HCT116 (cell line): ENCODE measurements around the gene NFIC. TPM values are rescaled to one million over a fixed set of nuclear protein-coding genes. Genes with fewer than 3 reads are reported as not detected.

ENCODE experiments used
- ATAC-seq: fragments of 200-7000 bp; cut with Tn5 transposase; 2 replicates; pipeline ENCODE4 v1.9.1; 2020; ENCODE audit warnings: mild to moderate bottlenecking, moderate library complexity
- BruUV-seq: library from RNA; stranded (reverse); fragments of 400-500 nt; replicated peaks from 2 replicates; lab custom pipeline; 2021; lab: Mats Ljungman, UMichigan
- CTCF ChIA-PET: fragments of 300-600 bp; sonication (Branson Sonifier 250); formaldehyde crosslinking; loops from one replicate; lab custom pipeline; 2021; ENCODE audit warnings: antibody characterized with exemption; lab: Charles Lee
- POLR2A ChIA-PET: fragments of 300-600, 350-600 bp; sonication (Branson Sonifier 250); formaldehyde crosslinking; loops from one replicate; lab custom pipeline; 2021; ENCODE audit warnings: antibody characterized with exemption; lab: Charles Lee
- RAD21 ChIA-PET, 2 experiments: fragments of 300-600 bp; sonication (Branson Sonifier 250); formaldehyde crosslinking; loops; one replicate each; lab custom pipeline; 2023; ENCODE audit warnings: low total read pairs in 2 of 2; ENCODE audit not compliant: uncharacterized antibody in 2 of 2, unreplicated experiment in 2 of 2, low non-redundant PET in 1 of 2; lab: Charles Lee
- DNase-seq: peaks from one replicate; pipeline ENCODE4 v3.0.0-alpha.2; 2010; ENCODE audit warnings: low read depth, low spot score
- H2AFZ ChIP-seq: fragments of 200-600 bp; shearing (Covaris generic), sonication (generic); 2 replicates; pipeline ENCODE4 v1.6.1; 2017; ENCODE audit warnings: low read depth, mixed run types, mixed read lengths, antibody characterized with exemption, low read length; ENCODE audit not compliant: poor library complexity, severe bottlenecking
- H3K27ac ChIP-seq: 2 replicates; pipeline ENCODE4 v1.5.1; 2012; ENCODE audit warnings: low read depth, low read length
- H3K27me3 ChIP-seq: fragments of 200-600 bp; sonication (generic); 2 replicates; pipeline ENCODE4 v1.6.1; 2016; ENCODE audit warnings: mixed run types, low read length, mixed read lengths; ENCODE audit not compliant: insufficient read depth
- H3K36me3 ChIP-seq, 2 experiments: fragments of 200-500 bp in 1 of 2; fragments of 200-600 bp in 1 of 2; sonication (Bioruptor generic) in 1 of 2; sonication (generic) in 1 of 2; 2 replicates each; pipeline versions ENCODE4 v1.5.1 to v1.6.1; 2014 to 2016; ENCODE audit warnings: low read length in 2 of 2, inconsistent platforms in 1 of 2, mixed read lengths in 1 of 2, mixed run types in 1 of 2; ENCODE audit not compliant: insufficient read depth in 2 of 2, control insufficient read depth in 1 of 2
- H3K4me1 ChIP-seq, 2 experiments: fragments of 200-600 bp in 1 of 2; sonication (generic) in 1 of 2; 2 replicates each; pipeline versions ENCODE4 v1.5.1 to v1.6.1; 2012 to 2017; ENCODE audit warnings: low read length in 2 of 2, inconsistent platforms in 1 of 2, mild to moderate bottlenecking in 1 of 2, mixed read lengths in 1 of 2, mixed run types in 1 of 2, moderate library complexity in 1 of 2; ENCODE audit not compliant: insufficient read depth in 2 of 2, control insufficient read depth in 1 of 2
- H3K4me2 ChIP-seq: fragments of 200-600 bp; sonication (generic); 2 replicates; pipeline ENCODE4 v1.6.1; 2017; ENCODE audit warnings: mixed run types, low read length, mixed read lengths
- H3K4me3 ChIP-seq, 2 experiments: fragments of 200-600 bp in 1 of 2; sonication (generic) in 1 of 2; replicated peaks in 1 of 2; 2 replicates each; pipeline ENCODE4 v1.5.1; 2011 to 2016; ENCODE audit warnings: low read length in 2 of 2, control low read depth in 1 of 2, low read depth in 1 of 2, mild to moderate bottlenecking in 1 of 2, mixed read lengths in 1 of 2, mixed run types in 1 of 2
- H3K79me2 ChIP-seq: fragments of 200-600 bp; sonication (generic); 2 replicates; pipeline ENCODE4 v1.6.1; 2017; ENCODE audit warnings: mild to moderate bottlenecking, mixed run types, low read length, moderate library complexity, mixed read lengths; ENCODE audit not compliant: insufficient read depth
- H3K9ac ChIP-seq: fragments of 200-600 bp; sonication (generic); 2 replicates; pipeline ENCODE4 v1.6.1; 2016; ENCODE audit warnings: low read length, mixed read lengths
- H3K9me2 ChIP-seq: fragments of 200-600 bp; sonication (generic), shearing (Covaris generic); 2 replicates; pipeline ENCODE4 v1.6.1; 2017; ENCODE audit warnings: mixed run types, mild to moderate bottlenecking, moderate library complexity; ENCODE audit not compliant: insufficient read depth
- H3K9me3 ChIP-seq, 2 experiments: fragments of 200-500 bp in 1 of 2; fragments of 200-600 bp in 1 of 2; sonication (Bioruptor generic) in 1 of 2; sonication (generic) in 1 of 2; 2 replicates each; pipeline ENCODE4 v1.6.1; 2014 to 2017; ENCODE audit warnings: low read length in 2 of 2, mixed read lengths in 2 of 2, inconsistent platforms in 1 of 2, low read depth in 1 of 2, mild to moderate bottlenecking in 1 of 2, mixed run types in 1 of 2, moderate library complexity in 1 of 2; ENCODE audit not compliant: control insufficient read depth in 1 of 2, insufficient read depth in 1 of 2
- H4K20me1 ChIP-seq: fragments of 200-600 bp; sonication (generic), shearing (Covaris generic); 2 replicates; pipeline ENCODE4 v1.6.1; 2017; ENCODE audit warnings: mixed run types, mild to moderate bottlenecking, moderate library complexity; ENCODE audit not compliant: insufficient read depth
- ATF3 ChIP-seq: IDR thresholded peaks from 2 replicates; pipeline ENCODE4 v1.6.1; 2012
- CTCF ChIP-seq, 3 experiments: fragments of 200-600 bp in 1 of 3; sonication (generic) in 1 of 3; IDR thresholded peaks in 2 of 3; conservative IDR thresholded peaks in 1 of 3; 2 replicates each; pipeline ENCODE4 v1.5.1; 2012 to 2017; ENCODE audit warnings: low read depth in 2 of 3, low read length in 2 of 3, antibody characterized with exemption in 1 of 3, borderline replicate concordance in 1 of 3, control low read depth in 1 of 3, mild to moderate bottlenecking in 1 of 3, mixed read lengths in 1 of 3, mixed run types in 1 of 3, moderate library complexity in 1 of 3; ENCODE audit not compliant: insufficient read depth in 1 of 3
- POLR2A ChIP-seq: IDR thresholded peaks from 2 replicates; pipeline ENCODE4 v1.7.0; 2011; ENCODE audit warnings: borderline replicate concordance; ENCODE audit not compliant: insufficient read depth, insufficient read length; ENCODE audit errors: extremely low read depth
- POLR2AphosphoS5 ChIP-seq: IDR thresholded peaks from 2 replicates; pipeline ENCODE4 v1.6.1; 2011; ENCODE audit warnings: mild to moderate bottlenecking, low read depth, low read length, moderate library complexity
- SP1 ChIP-seq: IDR thresholded peaks from 2 replicates; pipeline ENCODE4 v1.6.1; 2012; ENCODE audit warnings: low read depth
- intact Hi-C: fragments of 100-400 bp; cut with micrococcal nuclease; formaldehyde crosslinking; loops from 2 replicates; pipeline ENCODE4 v1.10.0; 2022
- total RNA-seq: library from RNA; stranded (reverse); gene quantifications from one replicate; pipeline ENCODE4 v1.2.1, GENCODE V29; 2021; ENCODE audit not compliant: unreplicated experiment

Gene NFIC
- total RNA-seq, 1 experiment from 2014 or later: 116 TPM

GRCh38 chr19:3343619-3344502 lies 22.5 kb upstream of the NFIC start:
- Histone ChIP-seq H2AFZ (peak overlapping the region; percentile 81), H3K27ac (peak overlapping the region; percentile 60), H3K36me3 (no peaks in the 10 kb centered on the region), H3K4me1 (peaks cover 3 to 13% of the 10 kb centered on the region in 2 experiments), H3K79me2 (no peaks in the 10 kb centered on the region), H4K20me1 (no peaks in the 10 kb centered on the region), H3K27me3 (no peaks in the 10 kb centered on the region), H3K9ac (peak overlapping the region; percentile 60), H3K9me3 (no peaks in the 10 kb centered on the region), H3K4me3 (peak overlapping the region; percentile 61 to 76), H3K4me2 (peak overlapping the region; percentile 99), H3K9me2 (no peaks in the 10 kb centered on the region)
- ChIA-PET POLR2A (interaction anchor here (0.6 kb wide), 2 partner anchors 36 to 288 kb away, joined by 3 to 4 read pairs; no protein-coding TSS in a partner anchor), CTCF (interaction anchor here (0.8 to 1.5 kb wide), 3 partner anchors 36 to 127 kb away, joined by 3 to 5 read pairs (median 4); no protein-coding TSS in a partner anchor), RAD21 (no interaction called here)
- no TSS peak for BruUV-seq
- DNase-seq: peak; percentile 87
- ATAC-seq: peak; percentile 97
- intact Hi-C loops: no loop called here
- TF ChIP-seq SP1 (peak; percentile 98), ATF3 (no peak), POLR2A (peak; percentile 29), CTCF (IDR thresholded peaks at IDR 0.05 in 2 of 3, conservative IDR thresholded peaks at IDR 0.05 in 1 of 3; ENCODE audit: borderline replicate concordance in 1 of 3, insufficient read depth in 1 of 3, low read depth in 2 of 3, low read length in 2 of 3) (0 out of 6 replicates have a peak, but pooled peaks of 1 of the 3 experiments have one; percentile 13), POLR2AphosphoS5 (peak; percentile 42; the same call in 1 of the 2 replicates)
